PC-3 (cell line): ENCODE data around the gene RCBTB2. TPM values are rescaled to one million over a fixed set of nuclear protein-coding genes. Genes with fewer than 3 reads are reported as not detected.

Experiments used
- ATAC-seq: fragments of 200-7000 bp; cut with Tn5 transposase; 2 replicates; pipeline ENCODE4 v1.9.1; 2020; ENCODE audit warnings: mild to moderate bottlenecking, moderate library complexity
- BruUV-seq: library from RNA; stranded (reverse); fragments of 400-500 nt; replicated peaks from 2 replicates; lab custom pipeline; 2021; lab: Mats Ljungman, UMichigan
- CTCF ChIA-PET: fragments of 300-600 bp; sonication (Branson Sonifier 250); formaldehyde crosslinking; loops from one replicate; lab custom pipeline; 2022; ENCODE audit warnings: antibody characterized with exemption; lab: Charles Lee
- POLR2A ChIA-PET: fragments of 300-600 bp; sonication (Branson Sonifier 250); formaldehyde crosslinking; loops from one replicate; lab custom pipeline; 2022; ENCODE audit warnings: antibody characterized with exemption; ENCODE audit not compliant: unreplicated experiment; lab: Charles Lee
- DNase-seq: peaks from one replicate; pipeline ENCODE4 v3.0.0-alpha.2; 2015
- H2AFZ ChIP-seq: fragments of 300-600 bp; sonication (generic); 2 replicates; pipeline ENCODE4 v1.6.0; 2016; ENCODE audit warnings: antibody characterized with exemption, low read length
- H3F3A ChIP-seq: fragments of 300-600 bp; sonication (generic); one replicate; pipeline ENCODE4 v1.6.0; 2017; ENCODE audit warnings: antibody characterized with exemption, low read length, control low read depth, mild to moderate bottlenecking; ENCODE audit not compliant: unreplicated experiment
- H3K27ac ChIP-seq: fragments of 300-600 bp; sonication (generic); 2 replicates; pipeline ENCODE4 v1.5.1; 2016; ENCODE audit warnings: mild to moderate bottlenecking, low read length
- H3K27me3 ChIP-seq: fragments of 300-600 bp; sonication (generic); 2 replicates; pipeline ENCODE4 v1.6.1; 2016; ENCODE audit warnings: low read length, mixed read lengths
- H3K36me3 ChIP-seq: fragments of 300-600 bp; sonication (generic); 2 replicates; pipeline ENCODE4 v1.6.1; 2016; ENCODE audit warnings: low read depth, mixed run types, low read length, mixed read lengths
- H3K4me1 ChIP-seq: fragments of 300-600 bp; sonication (generic); 2 replicates; pipeline ENCODE4 v1.5.1; 2016; ENCODE audit warnings: low read length; ENCODE audit not compliant: insufficient read depth
- H3K4me2 ChIP-seq: fragments of 300-600 bp; sonication (generic); 2 replicates; pipeline ENCODE4 v1.6.0; 2016; ENCODE audit warnings: low read length
- H3K4me3 ChIP-seq: fragments of 300-600 bp; sonication (generic); 2 replicates; pipeline ENCODE4 v1.5.1; 2016; ENCODE audit warnings: mild to moderate bottlenecking, low read length, mixed read lengths
- H3K79me2 ChIP-seq: fragments of 300-600 bp; sonication (generic); 2 replicates; pipeline ENCODE4 v1.6.1; 2017; ENCODE audit warnings: low read length, mixed read lengths
- H3K9ac ChIP-seq: fragments of 300-600 bp; sonication (generic); 2 replicates; pipeline ENCODE4 v1.6.0; 2016; ENCODE audit warnings: mild to moderate bottlenecking, low read length
- H3K9me2 ChIP-seq: fragments of 300-600 bp; sonication (generic); replicated peaks from 2 replicates; pipeline ENCODE4 v1.6.1; 2016; ENCODE audit warnings: mixed run types, low read length, mixed read lengths
- H3K9me3 ChIP-seq: fragments of 300-600 bp; sonication (generic); 2 replicates; pipeline ENCODE4 v1.6.1; 2016; ENCODE audit warnings: low read length, mixed read lengths
- H4K20me1 ChIP-seq: fragments of 300-600 bp; sonication (generic); 2 replicates; pipeline ENCODE4 v1.6.1; 2016; ENCODE audit warnings: low read length, mixed read lengths
- CTCF ChIP-seq: fragments of 300-600 bp; sonication (generic); conservative IDR thresholded peaks from 2 replicates; pipeline ENCODE4 v1.5.1; 2017; ENCODE audit warnings: antibody characterized with exemption, low read depth, mild to moderate bottlenecking, low read length
- EZH2 ChIP-seq: fragments of 300-600 bp; sonication (generic); IDR thresholded peaks from one replicate; pipeline ENCODE4 v1.6.1; 2017; ENCODE audit warnings: antibody characterized with exemption, mild to moderate bottlenecking, low read length; ENCODE audit not compliant: unreplicated experiment
- EZH2phosphoT487 ChIP-seq: fragments of 300-600 bp; sonication (generic); IDR thresholded peaks from 2 replicates; pipeline ENCODE4 v1.6.1; 2018; ENCODE audit warnings: mild to moderate bottlenecking, antibody characterized with exemption, low read length, borderline replicate concordance
- intact Hi-C: fragments of 100-400 bp; cut with micrococcal nuclease; formaldehyde crosslinking; loops from 2 replicates; pipeline ENCODE4 v1.9.0; 2023
- total RNA-seq: library from RNA; depleted of rRNA; stranded (reverse); fragments of >200 nt; gene quantifications from 2 replicates; pipeline ENCODE4 v1.2.3, GENCODE V29; 2014

RCBTB2 gene
- total RNA-seq, 1 experiment from 2014 or later: 2.5 TPM

GRCh38 chr13:48564056-48564455, 31.2 kb upstream of the RCBTB2 start:
- Histone ChIP-seq H3K27ac (no peak overlapping the region), H3F3A (no peaks in the 10 kb centered on the region), H3K4me1 (peaks cover 43% of the 10 kb centered on the region), H2AFZ (no peak overlapping the region), H3K4me3 (no peak overlapping the region), H3K36me3 (no peaks in the 10 kb centered on the region), H3K9me3 (no peaks in the 10 kb centered on the region), H3K27me3 (no peaks in the 10 kb centered on the region), H3K4me2 (no peak overlapping the region), H4K20me1 (no peaks in the 10 kb centered on the region), H3K9me2 (no peaks in the 10 kb centered on the region), H3K79me2 (no peaks in the 10 kb centered on the region), H3K9ac (no peak overlapping the region)
- TF ChIP-seq EZH2 (no peak), EZH2phosphoT487 (no peak), CTCF (no peak)
- DNase-seq (peak; percentile 52), ATAC-seq (0 out of 2 replicates have a peak, but pooled peaks have one; percentile 18)
- CTCF ChIA-PET: interaction anchor here (0.6 kb wide), 1 partner anchor 30 kb away, joined by 3 read pairs; no protein-coding TSS in a partner anchor
- intact Hi-C loops: loop anchor here (5.0 kb wide), 1 partner anchor 152 kb away; the partner anchor contains the start of gene LPAR6
- no TSS peak for BruUV-seq
- POLR2A ChIA-PET: no interaction called here

- no peaks in the 10 kb centered on the region for H3K27me3 ChIP-seq
- H3K4me3 ChIP-seq: no peak overlapping the region
- no TSS peak for BruUV-seq
- no peaks in the 10 kb centered on the region for H3K9me3 ChIP-seq
- no peaks in the 10 kb centered on the region for H3K9me2 ChIP-seq
- ChIA-PET POLR2A (no interaction called here), CTCF (interaction anchor here (0.6 kb wide), 1 partner anchor 30 kb away, joined by 3 read pairs; no protein-coding TSS in a partner anchor)
- no peaks in the 10 kb centered on the region for H3F3A ChIP-seq
- H4K20me1 ChIP-seq: no peaks in the 10 kb centered on the region
- H3K4me2 ChIP-seq: no peak overlapping the region
- intact Hi-C loops: loop anchor here (5.0 kb wide), 1 partner anchor 151 kb away; the partner anchor contains the start of gene LPAR6
- H3K4me1 ChIP-seq: peaks cover 43% of the 10 kb centered on the region
- H3K27ac ChIP-seq: no peak overlapping the region; the same call in 1 of the 2 replicates
- ATAC-seq (no peak), DNase-seq (no peak)
- H3K79me2 ChIP-seq: no peaks in the 10 kb centered on the region
- H3K9ac ChIP-seq: no peak overlapping the region
- no peak overlapping the region for H2AFZ ChIP-seq
- H3K36me3 ChIP-seq: no peaks in the 10 kb centered on the region
- no peak for TF ChIP-seq EZH2phosphoT487
- no peak for TF ChIP-seq CTCF
These were observed 30.7 kb upstream of the RCBTB2 start for GRCh38 chr13:48563626-48564025.

- H3K9me3 ChIP-seq: no peaks in the 10 kb centered on the region
- ChIA-PET CTCF (no interaction called here), POLR2A (interaction anchor here (0.6 kb wide), 1 partner anchor 73 kb away, joined by 3 read pairs; no protein-coding TSS in a partner anchor)
- no TSS peak for BruUV-seq
- no peaks in the 10 kb centered on the region for H3K79me2 ChIP-seq
- no peaks in the 10 kb centered on the region for H3K9me2 ChIP-seq
- H4K20me1 ChIP-seq: no peaks in the 10 kb centered on the region
- H3K4me1 ChIP-seq: peaks cover 43% of the 10 kb centered on the region
- no peaks in the 10 kb centered on the region for H3F3A ChIP-seq
- H3K4me3 ChIP-seq: peak overlapping the region; percentile 20; the same call in 1 of the 2 replicates
- intact Hi-C loops: loop anchor here (5.0 kb wide), 1 partner anchor 150 kb away; the partner anchor contains the start of gene LPAR6
- ATAC-seq: peak; percentile 44
- no peak overlapping the region for H2AFZ ChIP-seq
- H3K4me2 ChIP-seq: peak overlapping the region; percentile 61
- peak; percentile 55 for DNase-seq
- TF ChIP-seq EZH2phosphoT487 (no peak), CTCF (no peak)
- no peaks in the 10 kb centered on the region for H3K36me3 ChIP-seq
- no peaks in the 10 kb centered on the region for H3K27me3 ChIP-seq
- H3K9ac ChIP-seq: peak overlapping the region; percentile 55
- H3K27ac ChIP-seq: peak overlapping the region; percentile 88
These were observed 29.6 kb upstream of the RCBTB2 start for GRCh38 chr13:48562296-48563066.
